Measurements from ENCODE around the gene GARIN5B. TPM values are rescaled to one million over a fixed set of nuclear protein-coding genes. Genes with fewer than 3 reads are reported as not detected.

GARIN5B gene
- not detected in 2 replicates for total RNA-seq

GRCh38 chr19:55362990-55363716, at the start of gene GARIN5B:
Gene GARIN5B, minus strand, starts transcription at chr19:55363260. Its CDS starts 194 bp downstream, at chr19:55363066.

GRCh38 chr19:55407550-55407799, 44.4 kb upstream of the GARIN5B start, which contains the start of gene UBE2S:
Gene UBE2S, minus strand, starts transcription at chr19:55407788. Its CDS starts 199 bp downstream, at chr19:55407589.

GRCh38 chr19:55385724-55386492, 22.8 kb upstream of the GARIN5B start, which contains the start of gene RPL28:
Gene RPL28, plus strand, starts transcription at chr19:55385932. Its CDS starts 426 bp downstream, at chr19:55386358.

GRCh38 chr19:55384131-55384919, 21.3 kb upstream of the GARIN5B start, which contains the start of gene TMEM238:
Gene TMEM238, minus strand, starts transcription at chr19:55384292. Its CDS starts 33 bp downstream, at chr19:55384259.

GRCh38 chr19:55376241-55376933, 13.3 kb upstream of the GARIN5B start, which contains the start of gene TMEM190:
Gene TMEM190, plus strand, starts transcription at chr19:55376826. Its CDS starts 28 bp downstream, at chr19:55376854.

GRCh38 chr19:55370305-55370988, 7.4 kb upstream of the GARIN5B start, which contains the start of gene IL11:
Gene IL11, minus strand, starts transcription at chr19:55370463. Its CDS starts 153 bp downstream, at chr19:55370310.

GRCh38 chr19:55354698-55355212, 8.3 kb downstream of the GARIN5B start, which contains the start of gene COX6B2:
Gene COX6B2, minus strand, starts transcription at chr19:55354719. Its CDS starts 198 bp downstream, at chr19:55354521.

GRCh38 chr19:55339105-55339888, 23.8 kb downstream of the GARIN5B start, which contains the start of gene KMT5C:
Gene KMT5C, plus strand, starts transcription at chr19:55339876. Its CDS starts 2,061 bp downstream, at chr19:55341937.

GRCh38 chr19:55325172-55325571, 37.9 kb downstream of the GARIN5B start, which contains the start of gene TMEM150B:
Gene TMEM150B, minus strand, starts transcription at chr19:55325341. Its CDS starts 4,305 bp downstream, at chr19:55321036.

Other genes with a start within 250 kb of the GARIN5B start
- gene PPP1R12C, start 245.6 kb downstream of the GARIN5B start, total RNA-seq = 23.9 and 28.3 TPM in 2 replicates
- 23.2 and 27.6 TPM in 2 replicates for gene TNNT1, start 214.1 kb downstream of the GARIN5B start, total RNA-seq
- 0.21 and 0.34 TPM in 2 replicates for gene TNNI3, start 205.5 kb downstream of the GARIN5B start, total RNA-seq
- gene DNAAF3, start 196.6 kb downstream of the GARIN5B start, total RNA-seq = 0.34 and 0.43 TPM in 2 replicates
- gene SYT5, start 183.0 kb downstream of the GARIN5B start, total RNA-seq = not detected in 2 replicates
- 0.68 and 1.00 TPM in 2 replicates for gene PTPRH, start 153.8 kb downstream of the GARIN5B start, total RNA-seq
- gene TMEM86B, start 134.5 kb downstream of the GARIN5B start, total RNA-seq = 0.68 and 2.0 TPM in 2 replicates
- 24.9 and 64.2 TPM in 2 replicates for gene PPP6R1, start 104.2 kb downstream of the GARIN5B start, total RNA-seq
- 32.8 and 33.6 TPM in 2 replicates for gene HSPBP1, start 83.2 kb downstream of the GARIN5B start, total RNA-seq
- gene BRSK1, start 79.3 kb downstream of the GARIN5B start, total RNA-seq = 0.34 and 0.43 TPM in 2 replicates
- not detected in 2 replicates for gene TMEM150B, start 37.9 kb downstream of the GARIN5B start, total RNA-seq
- 6.1 and 6.2 TPM in 2 replicates for gene KMT5C, start 23.4 kb downstream of the GARIN5B start, total RNA-seq
- 0.34 and 0.43 TPM in 2 replicates for gene COX6B2, start 8.5 kb downstream of the GARIN5B start, total RNA-seq
- 0.34 and 1.6 TPM in 2 replicates for gene IL11, start 7.2 kb upstream of the GARIN5B start, total RNA-seq
- gene TMEM190, start 13.6 kb upstream of the GARIN5B start, total RNA-seq = not detected in 2 replicates
- gene TMEM238, start 21.0 kb upstream of the GARIN5B start, total RNA-seq = 2.3 and 4.4 TPM in 2 replicates
- 216 and 276 TPM in 2 replicates for gene RPL28, start 22.7 kb upstream of the GARIN5B start, total RNA-seq
- gene UBE2S, start 44.5 kb upstream of the GARIN5B start, total RNA-seq = 26.8 and 37.9 TPM in 2 replicates
- gene SHISA7, start 80.0 kb upstream of the GARIN5B start, total RNA-seq = not detected in 2 replicates
- gene ISOC2, start 98.4 kb upstream of the GARIN5B start, total RNA-seq = 34.8 and 39.6 TPM in 2 replicates
- not detected in 2 replicates for gene C19orf85, start 101.5 kb upstream of the GARIN5B start, total RNA-seq
- 1.4 and 4.4 TPM in 2 replicates for gene ZNF628, start 113.4 kb upstream of the GARIN5B start, total RNA-seq
- gene NAT14, start 121.9 kb upstream of the GARIN5B start, total RNA-seq = 2.1 and 2.7 TPM in 2 replicates
- gene SSC5D, start 125.2 kb upstream of the GARIN5B start, total RNA-seq = 0.36 TPM in 1 of 2 replicates, not detected in the other
- not detected in 2 replicates for gene SBK2, start 173.9 kb upstream of the GARIN5B start, total RNA-seq
- gene SBK3, start 182.3 kb upstream of the GARIN5B start, total RNA-seq = not detected in 2 replicates
- gene ZNF579, start 217.6 kb upstream of the GARIN5B start, total RNA-seq = 2.4 and 6.7 TPM in 2 replicates
- gene FIZ1, start 236.3 kb upstream of the GARIN5B start, total RNA-seq = 4.8 and 5.4 TPM in 2 replicates
- gene ZNF524, start 237.0 kb upstream of the GARIN5B start, total RNA-seq = 14.8 and 16.1 TPM in 2 replicates
- gene ZNF865, start 242.4 kb upstream of the GARIN5B start, total RNA-seq = 0.68 and 4.1 TPM in 2 replicates